GM12878 (cell line): ENCODE data around the gene HELZ. TPM values are rescaled to one million over a fixed set of nuclear protein-coding genes. Genes with fewer than 3 reads are reported as not detected.

ENCODE experiments used
- ATAC-seq: fragments of 200-7000 bp; cut with Tn5 transposase; 3 replicates; pipeline ENCODE4 v1.9.1; 2020; ENCODE audit warnings: mild to moderate bottlenecking, moderate library complexity
- BruUV-seq: library from RNA; stranded (reverse); fragments of 400-500 nt; replicated peaks from 2 replicates; lab custom pipeline; 2021; lab: Mats Ljungman, UMichigan
- CTCF ChIA-PET: fragments of 300-600 bp; sonication (Branson Sonifier 250); formaldehyde crosslinking; extraction: SDS; loops from one replicate; lab custom pipeline; 2021; ENCODE audit warnings: inconsistent platforms; lab: Yijun Ruan, JAX
- POLR2A ChIA-PET: fragments of 350-600 bp; formaldehyde crosslinking; extraction: SDS; loops from one replicate; lab custom pipeline; 2021; ENCODE audit warnings: inconsistent platforms; lab: Charles Lee
- RAD21 ChIA-PET: fragments of 300-600 bp; sonication (Branson Sonifier 250); formaldehyde crosslinking; loops from one replicate; lab custom pipeline; 2023; ENCODE audit warnings: antibody characterized with exemption; ENCODE audit not compliant: unreplicated experiment; lab: Charles Lee
- SMC1A ChIA-PET: fragments of 300-600 bp; sonication (Branson Sonifier 250); formaldehyde crosslinking; loops from one replicate; lab custom pipeline; 2023; ENCODE audit not compliant: unreplicated experiment, uncharacterized antibody; lab: Charles Lee
- DNase-seq: peaks from one replicate; pipeline ENCODE4 v3.0.0-alpha.2; 2011; ENCODE audit warnings: low read depth, low spot score
- FAIRE-seq: peaks from 3 replicates; lab custom pipeline; 2011; peaks lifted over from hg19 to GRCh38; lab: Jason Lieb, UNC
- H2AFZ ChIP-seq: 2 replicates; pipeline ENCODE4 v1.6.0; 2011; ENCODE audit warnings: low read depth, low read length, control low read depth; ENCODE audit not compliant: control insufficient read depth
- H3K27ac ChIP-seq: 2 replicates; pipeline ENCODE4 v1.5.1; 2011; ENCODE audit warnings: control low read depth; ENCODE audit not compliant: control insufficient read depth, insufficient read depth
- H3K27me3 ChIP-seq, 2 experiments: replicated peaks in 1 of 2; 2 replicates each; pipeline versions ENCODE4 v1.6.0 to v1.6.1; 2011; ENCODE audit warnings: low read length in 1 of 2; ENCODE audit not compliant: control insufficient read depth in 2 of 2, insufficient read depth in 2 of 2
- H3K36me3 ChIP-seq, 2 experiments: 2 replicates each; pipeline ENCODE4 v1.5.1; 2011; ENCODE audit warnings: low read length in 1 of 2; ENCODE audit not compliant: control insufficient read depth in 2 of 2, insufficient read depth in 2 of 2
- H3K4me1 ChIP-seq: 2 replicates; pipeline ENCODE4 v1.6.1; 2011; ENCODE audit warnings: mild to moderate bottlenecking, low read length, moderate library complexity, mixed read lengths; ENCODE audit not compliant: control insufficient read depth, insufficient read depth
- H3K4me2 ChIP-seq: 2 replicates; pipeline ENCODE4 v1.6.0; 2011; ENCODE audit warnings: control low read depth; ENCODE audit not compliant: control insufficient read depth, insufficient read depth
- H3K4me3 ChIP-seq: fragments of 200-600 bp; sonication (generic); 2 replicates; pipeline ENCODE4 v1.5.1; 2016
- H3K79me2 ChIP-seq: 2 replicates; pipeline ENCODE4 v1.6.0; 2011; ENCODE audit warnings: low read length; ENCODE audit not compliant: control insufficient read depth, insufficient read depth
- H3K9ac ChIP-seq: 2 replicates; pipeline ENCODE4 v1.8.0; 2011; ENCODE audit warnings: low read length, control low read depth, mixed read lengths; ENCODE audit not compliant: control insufficient read depth, insufficient read depth
- H3K9me3 ChIP-seq: replicated peaks from 3 replicates; pipeline ENCODE4 v1.5.1; 2011; ENCODE audit warnings: mild to moderate bottlenecking, low read length; ENCODE audit not compliant: control insufficient read depth, insufficient read depth
- H4K20me1 ChIP-seq: 2 replicates; pipeline ENCODE4 v1.6.0; 2011; ENCODE audit not compliant: control insufficient read depth, insufficient read depth
- FOXM1 ChIP-seq: IDR thresholded peaks from 2 replicates; pipeline ENCODE4 v1.6.1; 2012; ENCODE audit warnings: low read depth, mild to moderate bottlenecking, inconsistent platforms, low read length, moderate library complexity
- GATAD2B ChIP-seq: fragments of 450-650 bp; conservative IDR thresholded peaks from 2 replicates; pipeline ENCODE4 v1.6.1; 2017; ENCODE audit warnings: low read depth, mild to moderate bottlenecking, moderate library complexity
- MLLT1 ChIP-seq: fragments of 450-650 bp; IDR thresholded peaks from 2 replicates; pipeline ENCODE4 v1.6.1; 2016; ENCODE audit warnings: mild to moderate bottlenecking
- NR2F1 ChIP-seq: fragments of 450-650 bp; conservative IDR thresholded peaks from 2 replicates; pipeline ENCODE4 v1.6.1; 2017; ENCODE audit warnings: mild to moderate bottlenecking
- RAD51 ChIP-seq: fragments of 450-650 bp; IDR thresholded peaks from 2 replicates; pipeline ENCODE4 v1.6.1; 2016; ENCODE audit warnings: moderate library complexity, mild to moderate bottlenecking, inconsistent platforms
- RUNX3 ChIP-seq: IDR thresholded peaks from 2 replicates; pipeline ENCODE4 v1.6.1; 2012; ENCODE audit warnings: low read length, inconsistent platforms
- SPI1 ChIP-seq: IDR thresholded peaks from 2 replicates; pipeline ENCODE4 v1.6.1; 2011; ENCODE audit warnings: low read depth, mild to moderate bottlenecking, low read length, moderate library complexity, borderline replicate concordance; ENCODE audit not compliant: insufficient read depth
- WGBS: methylation state at CpG from one replicate; pipeline ENCODE4 v1.1.6; 2016; ENCODE audit warnings: low lambda C conversion rate; ENCODE audit not compliant: insufficient replicate concordance, insufficient coverage; ENCODE audit errors: missing lambda C conversion rate; 5-methylcytosine and 5-hydroxymethylcytosine counted together
- in situ Hi-C: fragments of 300-500 bp; cut with MboI; formaldehyde crosslinking; loops from 9 replicates; pipeline ENCODE4 v1.14.3; 2018; ENCODE audit warnings: mixed read lengths
- intact Hi-C: fragments of 100-400 bp; cut with micrococcal nuclease; formaldehyde crosslinking; loops from one replicate; pipeline ENCODE4 v1.14.2; 2022; ENCODE audit not compliant: unreplicated experiment
- polyA plus RNA-seq, 11 experiments: library from polyadenylated mRNA; depleted of rRNA in 4 of 11; unstranded in 6 of 11; stranded (reverse) in 5 of 11; fragments of >200 nt; fragmentation: Nextera tagmentation in 4 of 11; fragmentation: Illumina TruSeq in 1 of 11; extraction: Ambion mirVana in 4 of 11; extraction: Trizol in 1 of 11; gene quantifications; 1 replicate in 1 of 11; 2 replicates in 10 of 11; pipeline versions ENCODE4 v1.2.1 to v1.2.3, GENCODE V29; 2011 to 2016; ENCODE audit warnings: inconsistent platforms in 2 of 11, missing spikeins in 2 of 11, low read depth in 1 of 11
- total RNA-seq, 4 experiments: library from RNA; depleted of rRNA in 3 of 4; stranded (reverse); fragments of >200 nt in 3 of 4; fragmentation: Illumina TruSeq in 1 of 4; extraction: Trizol in 1 of 4; gene quantifications; 2 replicates each; pipeline versions ENCODE4 v1.2.1 to v1.2.3, GENCODE V29; 2013 to 2021
- TF ChIP-seq, protein P1 (sequence below): fragments of 450-650 bp; IDR thresholded peaks from 2 replicates; pipeline ENCODE4 v1.6.1; 2018; ENCODE audit warnings: mild to moderate bottlenecking, low read depth, moderate library complexity; ENCODE audit not compliant: partially characterized antibody

HELZ gene
- total and polyA plus RNA-seq, 10 of the 15 experiments (the other 5 are each of a cell fraction or from before 2014, with no cell fraction given) = 1.5 to 36.8 (median 19.1) TPM

DNA sequence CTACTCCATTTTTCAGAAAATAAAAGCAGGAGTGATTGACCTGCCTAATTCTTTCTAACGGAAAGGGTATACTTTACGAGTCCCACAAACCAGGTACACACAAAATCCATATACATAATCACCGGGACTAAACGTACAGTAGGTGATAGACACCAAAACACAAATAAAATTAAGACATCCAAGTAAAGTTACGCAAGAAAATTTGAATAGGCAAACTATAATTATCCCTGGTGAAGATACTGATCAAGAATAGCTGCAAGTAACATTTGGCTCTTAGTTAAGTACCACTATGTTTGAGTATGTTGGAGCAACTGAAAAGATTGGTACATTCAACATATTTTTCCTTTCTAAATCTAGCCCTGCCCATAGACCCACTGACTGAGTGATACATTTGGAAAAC, 1.7 kb downstream of the HELZ start (continued):
- TF ChIP-seq RAD51 (no peak), FOXM1 (no peak), SPI1 (no peak), GATAD2B (no peak), RUNX3 (no peak)
- TF ChIP-seq, protein P1, sequence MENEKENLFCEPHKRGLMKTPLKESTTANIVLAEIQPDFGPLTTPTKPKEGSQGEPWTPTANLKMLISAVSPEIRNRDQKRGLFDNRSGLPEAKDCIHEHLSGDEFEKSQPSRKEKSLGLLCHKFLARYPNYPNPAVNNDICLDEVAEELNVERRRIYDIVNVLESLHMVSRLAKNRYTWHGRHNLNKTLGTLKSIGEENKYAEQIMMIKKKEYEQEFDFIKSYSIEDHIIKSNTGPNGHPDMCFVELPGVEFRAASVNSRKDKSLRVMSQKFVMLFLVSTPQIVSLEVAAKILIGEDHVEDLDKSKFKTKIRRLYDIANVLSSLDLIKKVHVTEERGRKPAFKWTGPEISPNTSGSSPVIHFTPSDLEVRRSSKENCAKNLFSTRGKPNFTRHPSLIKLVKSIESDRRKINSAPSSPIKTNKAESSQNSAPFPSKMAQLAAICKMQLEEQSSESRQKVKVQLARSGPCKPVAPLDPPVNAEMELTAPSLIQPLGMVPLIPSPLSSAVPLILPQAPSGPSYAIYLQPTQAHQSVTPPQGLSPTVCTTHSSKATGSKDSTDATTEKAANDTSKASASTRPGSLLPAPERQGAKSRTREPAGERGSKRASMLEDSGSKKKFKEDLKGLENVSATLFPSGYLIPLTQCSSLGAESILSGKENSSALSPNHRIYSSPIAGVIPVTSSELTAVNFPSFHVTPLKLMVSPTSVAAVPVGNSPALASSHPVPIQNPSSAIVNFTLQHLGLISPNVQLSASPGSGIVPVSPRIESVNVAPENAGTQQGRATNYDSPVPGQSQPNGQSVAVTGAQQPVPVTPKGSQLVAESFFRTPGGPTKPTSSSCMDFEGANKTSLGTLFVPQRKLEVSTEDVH = no peak

GRCh38 chr17:67241719-67242341, 3.2 kb downstream of the HELZ start:
- H3K79me2 ChIP-seq = peaks cover 21% of the 10 kb centered on the region
- SMC1A ChIA-PET = interaction anchor here (0.7 to 1.5 kb wide), 4 partner anchors 26 to 64 kb away, joined by 3 to 6 read pairs (median 4); no protein-coding TSS in a partner anchor
- in situ Hi-C loops = no loop called here
- H3K4me2 ChIP-seq = peak overlapping the region; percentile 19; the same call in 1 of the 2 replicates
- H2AFZ ChIP-seq = no peak overlapping the region
- no peak overlapping the region for H3K27ac ChIP-seq
- H4K20me1 ChIP-seq = no peaks in the 10 kb centered on the region
- DNase-seq = no peak
- H3K36me3 ChIP-seq = peaks cover under 1 to 16% of the 10 kb centered on the region in 2 experiments
- no peak for FAIRE-seq
- H3K27me3 ChIP-seq = no peaks in the 10 kb centered on the region
- H3K4me1 ChIP-seq = peaks cover 12% of the 10 kb centered on the region
- intact Hi-C loops = no loop called here
- TF ChIP-seq NR2F1 = no peak
- TF ChIP-seq MLLT1 = peak; percentile 65
- no peak for ATAC-seq
- CTCF ChIA-PET = no interaction called here
- no TSS peak for BruUV-seq
- RAD21 ChIA-PET = interaction anchor here (0.6 kb wide), 1 partner anchor 134 kb away, joined by 3 read pairs; no protein-coding TSS in a partner anchor
- no peak overlapping the region for H3K4me3 ChIP-seq
- 89% methylated on average over 7 of the region's 7 CpGs for WGBS
- POLR2A ChIA-PET = interaction anchor here (0.7 to 0.9 kb wide), 3 partner anchors 42 to 528 kb away, joined by 4 read pairs; no protein-coding TSS in a partner anchor
- no peaks in the 10 kb centered on the region for H3K9me3 ChIP-seq
- H3K9ac ChIP-seq = no peak overlapping the region
